ENCODE results near the gene SLC25A23.

SLC25A23 gene

GRCh38 chr19:6465663-6466062, 6.1 kb upstream of the SLC25A23 start:
- DNase-seq (ENCODE audit: low read depth, low spot score): no peak
- TF ChIP-seq EZH2 (IDR thresholded peaks at IDR 0.05): no peak
- TF ChIP-seq FOXP2 (optimal IDR thresholded peaks at IDR 0.05; ENCODE audit: control extremely low read depth, extremely low read length, insufficient read depth): no peak
- no peak for TF ChIP-seq POLR2AphosphoS5 (IDR thresholded peaks at IDR 0.05; ENCODE audit: borderline replicate concordance, low read depth, low read length)
- no peak overlapping the region for H3K27ac ChIP-seq

GRCh38 chr19:6465006-6465405, 5.4 kb upstream of the SLC25A23 start:
- TF ChIP-seq POLR2AphosphoS5 (IDR thresholded peaks at IDR 0.05; ENCODE audit: borderline replicate concordance, low read depth, low read length): no peak
- TF ChIP-seq FOXP2 (optimal IDR thresholded peaks at IDR 0.05; ENCODE audit: control extremely low read depth, extremely low read length, insufficient read depth): no peak
- no peak for TF ChIP-seq EZH2 (IDR thresholded peaks at IDR 0.05)
- Histone ChIP-seq H3K36me3 (ENCODE audit: insufficient read depth, low read length) (no peaks in the 10 kb centered on the region), H3K9me3 (ENCODE audit: low read depth, low read length) (no peaks in the 10 kb centered on the region), H3K9ac (ENCODE audit: insufficient read length) (no peak overlapping the region), H3K4me3 (no peak overlapping the region), H3K27ac (no peak overlapping the region)
- no peak for DNase-seq (ENCODE audit: low read depth, low spot score)

More at GRCh38 chr19:6465663-6466062, 6.1 kb upstream of the SLC25A23 start:
- H3K9me3 ChIP-seq (ENCODE audit: low read depth, low read length): no peaks in the 10 kb centered on the region
- no peaks in the 10 kb centered on the region for H3K36me3 ChIP-seq (ENCODE audit: insufficient read depth, low read length)
- no peak overlapping the region for H3K4me3 ChIP-seq
- H3K9ac ChIP-seq (ENCODE audit: insufficient read length): no peak overlapping the region

- TF ChIP-seq EZH2 (IDR thresholded peaks at IDR 0.05): no peak
- TF ChIP-seq POLR2AphosphoS5 (IDR thresholded peaks at IDR 0.05; ENCODE audit: borderline replicate concordance, low read depth, low read length): no peak
- no peak for TF ChIP-seq FOXP2 (optimal IDR thresholded peaks at IDR 0.05; ENCODE audit: control extremely low read depth, extremely low read length, insufficient read depth)
- Histone ChIP-seq H3K36me3 (ENCODE audit: insufficient read depth, low read length) (no peaks in the 10 kb centered on the region), H3K4me3 (no peak within 1 kb of the TSS), H3K9ac (ENCODE audit: insufficient read length) (no peak within 1 kb of the TSS), H3K9me3 (ENCODE audit: low read depth, low read length) (no peaks in the 10 kb centered on the region), H3K27ac (no peak within 1 kb of the TSS)
- DNase-seq (ENCODE audit: low read depth, low spot score): no peak
Observed at GRCh38 chr19:6464070-6464873, 4.7 kb upstream of the SLC25A23 start, which contains the start of gene CRB3. TSS of gene CRB3 (plus strand) at chr19:6464271. CDS start at chr19:6464702, 431 bp downstream.

GRCh38 chr19:6460099-6460884, 700 bp upstream of the SLC25A23 start:
- Histone ChIP-seq H3K27ac (no peak overlapping the region), H3K4me3 (peak overlapping the region; percentile 85), H3K36me3 (ENCODE audit: insufficient read depth, low read length) (peaks cover 4% of the 10 kb centered on the region; the same call in 1 of the 2 replicates), H3K9me3 (ENCODE audit: low read depth, low read length) (no peaks in the 10 kb centered on the region), H3K9ac (ENCODE audit: insufficient read length) (peak overlapping the region; percentile 71)
- no peak for TF ChIP-seq EZH2 (IDR thresholded peaks at IDR 0.05)
- TF ChIP-seq FOXP2 (optimal IDR thresholded peaks at IDR 0.05; ENCODE audit: control extremely low read depth, extremely low read length, insufficient read depth): no peak
- TF ChIP-seq POLR2AphosphoS5 (IDR thresholded peaks at IDR 0.05; ENCODE audit: borderline replicate concordance, low read depth, low read length): no peak
- DNase-seq (ENCODE audit: low read depth, low spot score): peak; percentile 88

- TF ChIP-seq POLR2AphosphoS5 (IDR thresholded peaks at IDR 0.05; ENCODE audit: borderline replicate concordance, low read depth, low read length) (no peak), FOXP2 (optimal IDR thresholded peaks at IDR 0.05; ENCODE audit: control extremely low read depth, extremely low read length, insufficient read depth) (no peak), EZH2 (IDR thresholded peaks at IDR 0.05) (no peak)
- no peak overlapping the region for H3K27ac ChIP-seq
Observed at GRCh38 chr19:6458695-6459261, 814 bp downstream of the SLC25A23 start.

GRCh38 chr19:6457958-6458694, 1.5 kb downstream of the SLC25A23 start:
- Histone ChIP-seq H3K9ac (ENCODE audit: insufficient read length) (no peak overlapping the region), H3K4me3 (peak overlapping the region; percentile 85), H3K36me3 (ENCODE audit: insufficient read depth, low read length) (peaks cover 25% of the 10 kb centered on the region; the same call in 1 of the 2 replicates), H3K9me3 (ENCODE audit: low read depth, low read length) (no peaks in the 10 kb centered on the region), H3K27ac (no peak overlapping the region)
- DNase-seq (ENCODE audit: low read depth, low spot score): no peak
- TF ChIP-seq EZH2 (IDR thresholded peaks at IDR 0.05) (no peak), POLR2AphosphoS5 (IDR thresholded peaks at IDR 0.05; ENCODE audit: borderline replicate concordance, low read depth, low read length) (no peak), FOXP2 (optimal IDR thresholded peaks at IDR 0.05; ENCODE audit: control extremely low read depth, extremely low read length, insufficient read depth) (no peak)

More at GRCh38 chr19:6458695-6459261, 814 bp downstream of the SLC25A23 start:
- H3K9me3 ChIP-seq (ENCODE audit: low read depth, low read length): no peaks in the 10 kb centered on the region
- no peak for DNase-seq (ENCODE audit: low read depth, low spot score)
- H3K4me3 ChIP-seq: peak overlapping the region; percentile 85
- H3K9ac ChIP-seq (ENCODE audit: insufficient read length): peak overlapping the region; percentile 71
- H3K36me3 ChIP-seq (ENCODE audit: insufficient read depth, low read length): peaks cover 19% of the 10 kb centered on the region; the same call in 1 of the 2 replicates

- no peak overlapping the region for H3K4me3 ChIP-seq
- no peak for DNase-seq (ENCODE audit: low read depth, low spot score)
- no peak for TF ChIP-seq POLR2AphosphoS5 (IDR thresholded peaks at IDR 0.05; ENCODE audit: borderline replicate concordance, low read depth, low read length)
- TF ChIP-seq EZH2 (IDR thresholded peaks at IDR 0.05): no peak
- TF ChIP-seq FOXP2 (optimal IDR thresholded peaks at IDR 0.05; ENCODE audit: control extremely low read depth, extremely low read length, insufficient read depth): no peak
- H3K9me3 ChIP-seq (ENCODE audit: low read depth, low read length): no peaks in the 10 kb centered on the region
- no peak overlapping the region for H3K27ac ChIP-seq
- peaks cover 25% of the 10 kb centered on the region; the same call in 1 of the 2 replicates for H3K36me3 ChIP-seq (ENCODE audit: insufficient read depth, low read length)
- no peak overlapping the region for H3K9ac ChIP-seq (ENCODE audit: insufficient read length)
Observed at GRCh38 chr19:6455924-6456323, 3.7 kb downstream of the SLC25A23 start.
